Measurements from ENCODE around the gene SNCB.
"Not testable (repeated sequence)": the region's sequence is repeated elsewhere in the genome, so short reads cannot be mapped to it uniquely, and the experiment has no call there.

The SNCB gene

GRCh38 chr5:176621661-176622079, 8.7 kb downstream of the SNCB start:
- DNase-seq: no peak

- DNase-seq: no peak
Measured at GRCh38 chr5:176620333-176620981, 9.9 kb downstream of the SNCB start.

- no peak for DNase-seq
Measured at GRCh38 chr5:176619569-176620332, 10.6 kb downstream of the SNCB start.

GRCh38 chr5:176619203-176619568, 11.1 kb downstream of the SNCB start:
- peak; percentile 41 for DNase-seq

GRCh38 chr5:176618783-176619182, 11.6 kb downstream of the SNCB start:
- DNase-seq: no peak

- DNase-seq: no peak
Measured at GRCh38 chr5:176616511-176616910, 13.8 kb downstream of the SNCB start.

GRCh38 chr5:176614805-176615478, 15.4 kb downstream of the SNCB start:
- no peak for DNase-seq

GRCh38 chr5:176612855-176613254, 17.5 kb downstream of the SNCB start:
- no peak for DNase-seq

- no peak for DNase-seq
Measured at GRCh38 chr5:176612008-176612407, 18.3 kb downstream of the SNCB start.

- DNase-seq: peak; percentile 54
Measured at GRCh38 chr5:176611435-176611834, 18.9 kb downstream of the SNCB start.

GRCh38 chr5:176610435-176610773, 19.9 kb downstream of the SNCB start:
- DNase-seq: no peak

GRCh38 chr5:176609724-176610434, 20.5 kb downstream of the SNCB start, which contains the start of gene GPRIN1:
Gene GPRIN1 (minus strand): TSS chr5:176610156. CDS start chr5:176599834, 10,322 bp downstream.
- peak; percentile 56 for DNase-seq

- DNase-seq: no peak
Measured at GRCh38 chr5:176608937-176609723, 21.2 kb downstream of the SNCB start.

- DNase-seq: no peak
Measured at GRCh38 chr5:176608142-176608705, 22.1 kb downstream of the SNCB start.

GRCh38 chr5:176606875-176607274, 23.5 kb downstream of the SNCB start:
- no peak for DNase-seq

- DNase-seq: no peak
Measured at GRCh38 chr5:176606032-176606431, 24.3 kb downstream of the SNCB start.

- no peak for DNase-seq
Measured at GRCh38 chr5:176603091-176603490, 27.2 kb downstream of the SNCB start.

- DNase-seq: no peak
Measured at GRCh38 chr5:176601901-176602482, 28.3 kb downstream of the SNCB start.

- DNase-seq: not testable (repeated sequence)
Measured at GRCh38 chr5:176599749-176600430, 30.4 kb downstream of the SNCB start.

- no peak for DNase-seq
Measured at GRCh38 chr5:176597417-176598389, 32.6 kb downstream of the SNCB start.
